ENCODE results near the gene HOMER1. TPM values are rescaled to one million over a fixed set of nuclear protein-coding genes. Genes with fewer than 3 reads are reported as not detected.

Gene HOMER1
- total RNA-seq, 1 donor from 2014 or later: 29.3 TPM

DNA sequence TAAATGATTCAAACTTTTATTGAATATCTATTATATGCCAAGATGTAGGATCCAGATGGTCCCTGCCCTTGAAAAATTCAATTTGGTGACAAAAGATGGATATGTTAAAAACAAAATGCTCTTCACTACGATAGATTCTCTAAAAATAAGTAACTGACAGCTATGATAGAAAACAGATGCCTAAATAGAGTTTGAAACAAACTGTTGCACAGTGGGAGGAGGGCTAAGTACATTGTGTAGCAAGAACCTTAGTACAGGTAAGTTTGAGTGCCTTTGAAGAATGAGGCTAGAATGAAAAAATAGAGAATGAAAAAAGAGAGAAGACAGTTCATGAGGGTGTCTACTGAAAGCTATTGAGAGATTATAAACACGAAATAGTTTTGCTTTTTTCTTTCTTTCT, 54.3 kb downstream of the HOMER1 start:
- TF ChIP-seq, protein P1, sequence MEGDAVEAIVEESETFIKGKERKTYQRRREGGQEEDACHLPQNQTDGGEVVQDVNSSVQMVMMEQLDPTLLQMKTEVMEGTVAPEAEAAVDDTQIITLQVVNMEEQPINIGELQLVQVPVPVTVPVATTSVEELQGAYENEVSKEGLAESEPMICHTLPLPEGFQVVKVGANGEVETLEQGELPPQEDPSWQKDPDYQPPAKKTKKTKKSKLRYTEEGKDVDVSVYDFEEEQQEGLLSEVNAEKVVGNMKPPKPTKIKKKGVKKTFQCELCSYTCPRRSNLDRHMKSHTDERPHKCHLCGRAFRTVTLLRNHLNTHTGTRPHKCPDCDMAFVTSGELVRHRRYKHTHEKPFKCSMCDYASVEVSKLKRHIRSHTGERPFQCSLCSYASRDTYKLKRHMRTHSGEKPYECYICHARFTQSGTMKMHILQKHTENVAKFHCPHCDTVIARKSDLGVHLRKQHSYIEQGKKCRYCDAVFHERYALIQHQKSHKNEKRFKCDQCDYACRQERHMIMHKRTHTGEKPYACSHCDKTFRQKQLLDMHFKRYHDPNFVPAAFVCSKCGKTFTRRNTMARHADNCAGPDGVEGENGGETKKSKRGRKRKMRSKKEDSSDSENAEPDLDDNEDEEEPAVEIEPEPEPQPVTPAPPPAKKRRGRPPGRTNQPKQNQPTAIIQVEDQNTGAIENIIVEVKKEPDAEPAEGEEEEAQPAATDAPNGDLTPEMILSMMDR (conservative IDR thresholded peaks at IDR 0.05): no peak
- Mint-ChIP-seq H3K4me1 (peaks cover 2% of the 10 kb centered on the region), H3K27ac (ENCODE audit: unreplicated experiment) (no peak overlapping the region), H3K9me3 (no peaks in the 10 kb centered on the region), H3K36me3 (ENCODE audit: low read depth) (peaks cover 5% of the 10 kb centered on the region), H3K27me3 (ENCODE audit: low read depth) (no peaks in the 10 kb centered on the region), H3K4me3 (no peak overlapping the region)
- DNase-seq (ENCODE audit: low read depth, low spot score): no peak

DNA sequence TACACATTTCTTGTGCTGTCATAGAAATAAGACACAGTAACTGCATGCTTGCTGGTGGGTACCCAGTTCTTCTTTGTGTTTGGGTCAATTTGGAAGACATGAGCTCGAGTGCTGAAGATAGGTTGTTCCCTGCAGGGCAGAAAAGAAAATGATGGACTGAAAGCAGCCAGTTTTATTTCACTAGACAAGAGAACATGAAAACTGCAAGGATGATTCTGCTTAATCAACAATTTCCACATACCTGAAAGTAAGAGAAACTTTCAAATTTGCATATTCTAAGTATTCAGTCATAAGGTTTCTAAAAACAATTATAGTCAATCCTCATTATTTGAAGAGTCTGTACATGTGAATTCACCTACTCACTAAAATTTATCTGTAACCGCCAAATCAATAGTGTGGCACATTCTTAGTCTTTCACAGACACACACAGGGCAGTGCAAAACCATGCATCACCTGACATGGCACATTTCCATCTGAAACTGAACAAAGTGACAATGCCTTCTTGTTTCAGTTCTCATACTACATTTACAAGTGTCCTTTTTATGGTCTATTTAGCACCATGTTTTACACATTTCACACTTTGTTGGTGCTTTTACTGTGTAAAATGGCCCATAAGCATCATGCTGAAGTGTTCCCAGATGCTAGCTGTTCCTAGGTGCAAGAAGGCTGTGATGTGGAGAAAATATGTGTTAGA, 56.9 kb downstream of the HOMER1 start:
- H3K9me3 Mint-ChIP-seq: no peaks in the 10 kb centered on the region
- H3K4me1 Mint-ChIP-seq: no peaks in the 10 kb centered on the region
- TF ChIP-seq, protein P1 (conservative IDR thresholded peaks at IDR 0.05): no peak
- H3K36me3 Mint-ChIP-seq (ENCODE audit: low read depth): peaks cover 5% of the 10 kb centered on the region
- no peak for DNase-seq (ENCODE audit: low read depth, low spot score)
- no peak overlapping the region for H3K27ac Mint-ChIP-seq (ENCODE audit: unreplicated experiment)
- H3K27me3 Mint-ChIP-seq (ENCODE audit: low read depth): no peaks in the 10 kb centered on the region
- H3K4me3 Mint-ChIP-seq: no peak overlapping the region

DNA sequence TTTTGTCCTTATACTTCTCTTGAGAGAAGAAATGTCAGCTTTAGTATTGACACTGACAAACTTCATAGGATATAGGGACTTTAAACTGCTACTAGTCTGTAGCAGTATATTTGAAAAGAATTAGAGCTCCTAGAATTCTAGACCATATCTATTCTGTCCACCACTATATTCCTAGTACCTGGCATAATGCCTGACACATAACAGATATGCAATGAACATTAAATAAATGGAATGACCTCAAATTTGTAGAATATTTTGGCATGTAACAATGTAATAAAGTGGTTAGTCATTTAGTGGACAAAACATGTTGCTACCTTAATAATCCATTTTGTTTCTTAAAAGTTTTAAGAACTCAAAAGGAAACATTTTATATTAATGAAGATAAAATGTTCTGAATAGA, 57.5 kb downstream of the HOMER1 start:
- no peak overlapping the region for H3K4me3 Mint-ChIP-seq
- H3K27me3 Mint-ChIP-seq (ENCODE audit: low read depth): no peaks in the 10 kb centered on the region
- no peaks in the 10 kb centered on the region for H3K9me3 Mint-ChIP-seq
- TF ChIP-seq, protein P1 (conservative IDR thresholded peaks at IDR 0.05): no peak
- no peak overlapping the region for H3K27ac Mint-ChIP-seq (ENCODE audit: unreplicated experiment)
- no peak for DNase-seq (ENCODE audit: low read depth, low spot score)
- H3K4me1 Mint-ChIP-seq: no peaks in the 10 kb centered on the region
- peaks cover 5% of the 10 kb centered on the region for H3K36me3 Mint-ChIP-seq (ENCODE audit: low read depth)

DNA sequence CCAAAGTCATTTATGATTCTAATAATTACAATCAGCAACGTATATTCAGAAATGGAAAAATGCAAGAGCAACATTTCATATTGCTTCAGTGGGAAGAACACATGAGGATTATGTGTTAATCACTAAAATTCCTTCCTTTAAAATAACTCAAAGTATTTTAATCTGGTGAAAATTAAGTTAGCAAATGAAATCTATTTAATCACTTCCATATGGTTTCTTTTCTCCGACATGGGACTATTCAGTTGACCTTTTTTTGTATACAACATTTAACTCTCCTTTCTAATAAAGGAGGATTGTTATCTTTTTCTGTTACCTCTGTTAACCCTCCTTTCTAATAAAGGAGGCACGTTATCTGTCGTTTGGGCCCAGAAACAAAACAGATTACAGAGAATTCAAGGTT, 59.9 kb downstream of the HOMER1 start:
- Mint-ChIP-seq H3K27ac (ENCODE audit: unreplicated experiment) (no peak overlapping the region), H3K4me3 (no peak overlapping the region), H3K36me3 (ENCODE audit: low read depth) (peaks cover 10% of the 10 kb centered on the region), H3K27me3 (ENCODE audit: low read depth) (no peaks in the 10 kb centered on the region), H3K4me1 (no peaks in the 10 kb centered on the region), H3K9me3 (no peaks in the 10 kb centered on the region)
- no peak for DNase-seq (ENCODE audit: low read depth, low spot score)
- TF ChIP-seq, protein P1 (conservative IDR thresholded peaks at IDR 0.05): no peak

DNA sequence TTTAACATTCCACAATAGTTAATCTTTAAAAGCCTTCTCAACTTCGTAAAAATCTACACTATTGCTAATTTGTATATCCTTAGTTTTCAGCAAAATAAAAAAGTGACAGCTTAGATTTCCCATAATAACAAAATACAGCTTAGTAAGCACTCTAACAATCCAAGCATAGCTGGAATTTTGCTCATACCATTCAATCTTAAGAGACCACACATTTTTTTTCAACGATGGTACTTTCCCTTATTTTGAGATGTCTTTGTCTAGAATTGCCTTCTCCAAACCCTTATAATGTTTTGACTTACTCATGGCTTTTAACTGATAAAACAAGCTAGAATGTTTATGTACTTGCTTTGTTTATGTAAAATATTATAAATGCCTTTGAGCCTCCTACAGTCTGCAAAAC, 65.6 kb downstream of the HOMER1 start:
- Mint-ChIP-seq H3K4me1 (no peaks in the 10 kb centered on the region), H3K27me3 (ENCODE audit: low read depth) (no peaks in the 10 kb centered on the region), H3K27ac (ENCODE audit: unreplicated experiment) (no peak overlapping the region), H3K36me3 (ENCODE audit: low read depth) (peaks cover 5% of the 10 kb centered on the region), H3K4me3 (no peak overlapping the region), H3K9me3 (no peaks in the 10 kb centered on the region)
- no peak for DNase-seq (ENCODE audit: low read depth, low spot score)
- TF ChIP-seq, protein P1 (conservative IDR thresholded peaks at IDR 0.05): no peak

All from neural crest cell (in vitro differentiated cells).